Activated T-cell treated with anti-CD3 and anti-CD28 coated beads, Interleukin-2, amount 50 U/mL, for 4 hours (primary cell): Measurements from ENCODE around the gene EIF1B. TPM values are rescaled to one million over a fixed set of nuclear protein-coding genes. Genes with fewer than 3 reads are reported as not detected.

Experiments
- ATAC-seq, 2 donors: fragments of 200-7000 bp; cut with Tn5 transposase; one replicate each; pipeline ENCODE4 v1.10.0; 2021
- DNase-seq: peaks from one replicate; pipeline ENCODE4 v3.0.0-alpha.2; 2020
- H3K27me3 Mint-ChIP-seq: one replicate; pipeline ENCODE4 v1.8.0; 2021; ENCODE audit warnings: low read depth, mixed read lengths
- H3K36me3 Mint-ChIP-seq: one replicate; pipeline ENCODE4 v1.8.0; 2022; ENCODE audit warnings: mixed read lengths; ENCODE audit not compliant: insufficient read depth
- H3K4me1 Mint-ChIP-seq: one replicate; pipeline ENCODE4 v1.8.0; 2021; ENCODE audit warnings: low read depth, mixed read lengths
- H3K4me3 Mint-ChIP-seq: one replicate; pipeline ENCODE4 v1.8.0; 2021; ENCODE audit warnings: mild to moderate bottlenecking, moderate library complexity, mixed read lengths
- H3K9me3 Mint-ChIP-seq: one replicate; pipeline ENCODE4 v1.8.0; 2021; ENCODE audit warnings: mixed read lengths
- total RNA-seq, 3 donors: library from RNA; stranded (reverse); gene quantifications; one replicate each; pipeline ENCODE4 v1.2.1, GENCODE V29; 2021

The EIF1B gene
- total RNA-seq, 3 donors from 2014 or later, result 83.4 to 87.0 (median 83.5) TPM

DNA sequence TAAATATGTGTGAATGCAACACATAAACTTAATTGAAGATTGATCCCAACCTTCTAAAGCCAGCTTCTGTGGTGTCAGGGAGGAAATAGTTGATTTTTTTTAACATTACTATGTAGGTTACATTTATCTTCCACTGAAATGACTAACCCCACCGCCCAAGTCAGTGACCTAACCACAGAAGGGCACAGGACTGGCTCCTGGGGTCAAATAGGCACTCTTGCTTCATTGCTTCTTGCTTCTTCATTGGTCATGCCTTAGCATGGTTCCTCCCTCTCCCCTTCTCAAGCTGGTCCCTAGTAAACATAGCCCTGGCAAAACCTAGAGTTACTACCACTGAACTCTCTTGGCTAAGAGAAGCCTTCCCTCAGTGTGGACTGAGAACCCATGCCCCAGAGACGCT, 12.3 kb downstream of the EIF1B start:
- no peak overlapping the region for H3K4me3 Mint-ChIP-seq
- no peak for ATAC-seq

DNA sequence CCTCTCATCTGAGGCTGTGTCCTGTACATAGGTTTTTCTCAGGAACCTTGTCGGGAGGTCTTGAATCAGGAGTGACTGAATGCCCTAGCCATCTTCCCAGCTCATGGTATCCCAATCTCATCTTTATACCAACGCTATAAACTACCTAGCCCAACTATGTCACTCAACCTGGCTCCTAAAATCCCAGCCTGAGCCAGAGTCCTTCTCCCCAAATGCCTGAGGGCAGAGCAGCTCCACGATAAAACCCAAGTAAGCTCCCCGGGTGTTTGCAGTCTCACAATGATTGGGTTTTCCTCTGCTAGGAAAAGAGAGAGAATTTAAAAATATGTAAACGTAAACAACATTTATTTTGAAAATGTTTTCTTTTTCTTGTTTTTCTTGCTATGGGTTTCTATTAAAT, 14.4 kb downstream of the EIF1B start:
- ATAC-seq, result no peak
- Mint-ChIP-seq H3K9me3 (no peaks in the 10 kb centered on the region), H3K4me1 (peaks cover 4% of the 10 kb centered on the region), H3K36me3 (no peaks in the 10 kb centered on the region), H3K4me3 (no peak overlapping the region), H3K27me3 (peaks cover 4% of the 10 kb centered on the region)
- no peak for DNase-seq

More for the DNA sequence above, 12.3 kb downstream of the EIF1B start:
- no peaks in the 10 kb centered on the region for H3K27me3 Mint-ChIP-seq
- H3K36me3 Mint-ChIP-seq, result no peaks in the 10 kb centered on the region
- no peaks in the 10 kb centered on the region for H3K9me3 Mint-ChIP-seq
- no peaks in the 10 kb centered on the region for H3K4me1 Mint-ChIP-seq
- no peak for DNase-seq

DNA sequence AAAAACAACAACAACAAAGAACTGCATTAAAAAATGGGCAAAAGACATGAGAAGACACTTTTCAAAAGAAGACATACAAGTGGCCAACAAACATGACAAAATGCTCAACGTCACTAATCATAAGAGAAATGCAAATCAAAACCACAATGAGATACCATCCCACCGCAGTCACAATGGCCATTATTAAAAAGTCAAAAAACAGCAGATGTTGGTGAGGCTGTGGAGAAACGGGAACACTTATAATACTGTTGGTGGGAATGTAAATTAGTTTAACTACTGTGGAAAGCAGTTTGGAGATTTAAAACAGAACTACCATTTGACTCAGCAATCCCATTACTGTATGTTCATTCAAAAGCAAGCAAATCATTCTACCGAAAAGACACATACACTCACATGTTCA, 15.1 kb downstream of the EIF1B start:
- ATAC-seq (no peak), DNase-seq (no peak)
- no peaks in the 10 kb centered on the region for H3K36me3 Mint-ChIP-seq
- H3K27me3 Mint-ChIP-seq, result peaks cover 4% of the 10 kb centered on the region
- peaks cover 4% of the 10 kb centered on the region for H3K4me1 Mint-ChIP-seq
- H3K4me3 Mint-ChIP-seq, result no peak overlapping the region
- no peaks in the 10 kb centered on the region for H3K9me3 Mint-ChIP-seq

DNA sequence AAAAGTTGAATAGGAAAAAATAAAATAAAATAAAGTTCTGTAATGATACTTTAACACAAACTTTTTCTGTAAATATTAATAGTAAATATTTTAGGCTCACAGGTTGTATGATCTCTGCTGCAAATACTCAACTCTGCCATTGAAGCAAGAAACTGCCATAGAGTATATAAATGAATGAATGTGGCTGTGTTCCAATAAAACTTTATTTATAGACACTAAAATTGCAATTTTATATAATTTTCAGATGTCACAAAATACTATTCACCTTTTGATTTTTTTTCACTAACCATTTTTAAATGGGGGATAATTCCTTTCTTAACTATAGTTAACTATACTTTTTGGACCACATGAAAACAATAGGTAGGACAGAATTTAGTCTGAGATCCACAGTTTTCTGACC, 16.0 kb downstream of the EIF1B start:
- Mint-ChIP-seq H3K36me3 (no peaks in the 10 kb centered on the region), H3K27me3 (peaks cover 4% of the 10 kb centered on the region), H3K4me1 (peaks cover 4% of the 10 kb centered on the region), H3K4me3 (no peak overlapping the region), H3K9me3 (no peaks in the 10 kb centered on the region)
- DNase-seq (no peak), ATAC-seq (no peak)

DNA sequence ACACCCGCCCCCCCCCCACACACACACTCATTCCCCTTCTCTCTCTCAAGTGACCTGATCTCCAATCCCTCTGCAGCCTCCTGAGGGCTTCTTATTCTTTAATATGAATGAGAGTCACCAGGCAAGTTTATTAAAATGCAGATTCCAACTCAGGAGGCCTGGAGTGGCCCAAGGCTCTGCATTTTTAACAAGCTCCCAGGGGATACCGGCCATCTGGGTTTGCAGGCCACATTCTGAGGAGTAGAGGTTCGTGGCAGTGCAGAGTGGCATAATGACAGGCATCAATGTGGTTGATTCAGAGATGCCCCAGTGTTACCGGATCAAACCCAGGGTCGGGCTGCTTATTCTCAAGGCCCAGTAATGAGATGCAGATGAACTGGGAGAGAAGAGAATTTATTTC, 18.9 kb downstream of the EIF1B start:
- ATAC-seq (no peak), DNase-seq (no peak)
- Mint-ChIP-seq H3K9me3 (no peaks in the 10 kb centered on the region), H3K27me3 (peaks cover 4% of the 10 kb centered on the region), H3K4me3 (no peak overlapping the region), H3K36me3 (no peaks in the 10 kb centered on the region), H3K4me1 (peaks cover 4% of the 10 kb centered on the region)

DNA sequence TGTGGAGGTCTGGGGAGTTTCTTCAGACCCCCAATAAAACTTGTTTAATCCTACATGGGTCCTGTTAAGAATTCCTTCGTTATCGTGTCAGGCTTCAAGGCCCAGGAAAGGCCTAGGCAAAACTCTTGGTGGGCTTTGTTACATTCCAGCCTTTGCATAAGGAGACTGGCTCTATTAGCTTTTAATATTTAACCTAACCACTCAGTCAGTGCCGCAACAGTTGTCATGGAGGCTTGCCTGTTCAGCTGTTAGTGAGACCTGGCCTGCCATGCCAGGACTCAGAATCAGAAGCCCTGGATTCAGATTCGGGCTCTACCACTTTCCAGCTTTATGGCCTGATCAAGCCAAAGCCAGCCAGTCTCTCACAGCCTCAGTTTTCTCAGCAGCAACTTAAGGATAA, 19.6 kb downstream of the EIF1B start:
- ATAC-seq, result no peak
- Mint-ChIP-seq H3K4me3 (no peak overlapping the region), H3K9me3 (no peaks in the 10 kb centered on the region), H3K4me1 (peaks cover 4% of the 10 kb centered on the region), H3K27me3 (peaks cover 4% of the 10 kb centered on the region), H3K36me3 (no peaks in the 10 kb centered on the region)
- DNase-seq, result no peak

DNA sequence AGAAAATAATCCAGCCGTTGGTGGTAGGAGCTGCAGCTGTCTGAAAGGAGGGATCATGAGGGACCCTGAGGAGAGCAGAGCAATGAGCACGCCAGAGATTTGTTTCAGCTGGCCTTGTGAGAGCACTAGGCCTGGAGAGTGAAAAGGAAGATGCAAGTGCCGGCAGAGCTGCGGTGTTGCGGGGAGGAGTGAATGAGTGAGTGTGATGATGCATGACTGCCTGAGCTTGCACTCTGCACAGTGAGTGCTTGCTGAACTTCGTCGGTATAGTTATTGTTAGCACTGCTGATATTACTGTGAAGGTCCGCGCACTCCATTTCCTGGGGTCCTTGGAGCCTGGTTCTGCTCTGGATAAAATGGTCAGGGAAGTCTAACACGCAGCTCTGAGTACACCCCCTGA, 23.2 kb downstream of the EIF1B start:
- H3K9me3 Mint-ChIP-seq, result no peaks in the 10 kb centered on the region
- H3K4me1 Mint-ChIP-seq, result peaks cover 5% of the 10 kb centered on the region
- no peak overlapping the region for H3K4me3 Mint-ChIP-seq
- H3K27me3 Mint-ChIP-seq, result no peaks in the 10 kb centered on the region
- no peaks in the 10 kb centered on the region for H3K36me3 Mint-ChIP-seq
- DNase-seq, result no peak
- no peak for ATAC-seq

DNA sequence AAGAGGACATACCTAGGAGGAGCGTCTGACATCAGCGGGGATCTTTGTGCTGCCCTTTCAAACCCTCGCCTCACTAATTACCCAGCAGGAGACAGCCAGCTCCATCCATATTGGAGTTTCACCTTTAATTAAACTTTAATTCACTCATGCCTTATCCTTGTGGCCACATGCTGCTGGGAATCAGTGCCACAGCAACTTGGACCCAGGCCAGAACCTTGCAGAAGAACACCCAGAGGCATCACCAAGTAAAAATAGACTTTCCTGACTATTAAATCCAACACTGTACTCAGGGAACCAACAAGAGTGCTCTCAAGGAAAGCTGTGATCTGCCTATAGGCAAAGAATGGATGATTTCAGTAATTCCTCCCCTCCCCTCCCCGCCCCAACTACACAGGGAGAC, 23.9 kb downstream of the EIF1B start:
- Mint-ChIP-seq H3K27me3 (no peaks in the 10 kb centered on the region), H3K4me3 (no peak overlapping the region), H3K36me3 (no peaks in the 10 kb centered on the region), H3K9me3 (no peaks in the 10 kb centered on the region), H3K4me1 (peaks cover 5% of the 10 kb centered on the region)
- no peak for ATAC-seq
- DNase-seq, result no peak

DNA sequence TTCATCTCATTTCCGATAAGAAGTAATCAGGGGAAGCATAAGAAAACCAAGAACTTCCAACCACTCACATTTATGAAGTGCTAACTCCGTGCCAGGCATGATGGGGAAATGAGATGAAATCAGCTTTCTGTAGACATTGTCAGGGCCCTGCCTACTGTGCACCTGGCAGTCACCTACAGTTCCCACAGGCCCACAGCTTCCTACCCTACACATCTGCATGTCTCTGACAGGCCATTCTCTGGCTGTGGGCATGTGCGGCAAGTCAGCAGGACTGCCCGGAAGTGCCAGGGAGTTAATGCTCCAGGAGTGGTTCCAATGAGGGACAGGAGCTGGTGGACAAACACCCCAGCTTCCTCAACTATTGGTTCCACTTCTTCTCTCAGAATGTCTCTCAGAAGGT, 24.3 kb downstream of the EIF1B start:
- no peak for ATAC-seq
- H3K27me3 Mint-ChIP-seq, result no peaks in the 10 kb centered on the region
- peaks cover 5% of the 10 kb centered on the region for H3K4me1 Mint-ChIP-seq
- DNase-seq, result no peak
- no peaks in the 10 kb centered on the region for H3K36me3 Mint-ChIP-seq
- H3K9me3 Mint-ChIP-seq, result no peaks in the 10 kb centered on the region
- no peak overlapping the region for H3K4me3 Mint-ChIP-seq

DNA sequence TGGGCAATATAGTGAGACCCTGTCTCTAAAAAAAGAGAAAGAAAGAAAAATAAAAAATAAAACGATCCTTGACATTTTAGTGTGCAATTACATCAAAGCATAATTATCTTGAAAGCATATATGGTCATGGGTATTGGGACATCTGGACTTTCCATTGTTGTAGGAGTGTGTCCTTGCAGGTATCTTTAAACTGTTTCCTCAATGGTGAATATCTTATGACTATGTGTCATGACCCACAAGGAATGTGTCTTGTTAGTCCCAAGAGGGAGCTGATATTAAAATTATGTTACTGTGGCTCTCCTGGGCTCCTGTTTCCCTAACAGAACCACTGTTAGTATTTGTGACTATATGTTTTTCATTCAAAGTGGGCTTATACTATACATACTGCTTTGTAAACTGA, 26.6 kb downstream of the EIF1B start:
- ATAC-seq, result no peak
- Mint-ChIP-seq H3K27me3 (peaks cover 2% of the 10 kb centered on the region), H3K4me1 (peaks cover 5% of the 10 kb centered on the region), H3K4me3 (no peak overlapping the region), H3K9me3 (no peaks in the 10 kb centered on the region), H3K36me3 (no peaks in the 10 kb centered on the region)
- DNase-seq, result no peak

DNA sequence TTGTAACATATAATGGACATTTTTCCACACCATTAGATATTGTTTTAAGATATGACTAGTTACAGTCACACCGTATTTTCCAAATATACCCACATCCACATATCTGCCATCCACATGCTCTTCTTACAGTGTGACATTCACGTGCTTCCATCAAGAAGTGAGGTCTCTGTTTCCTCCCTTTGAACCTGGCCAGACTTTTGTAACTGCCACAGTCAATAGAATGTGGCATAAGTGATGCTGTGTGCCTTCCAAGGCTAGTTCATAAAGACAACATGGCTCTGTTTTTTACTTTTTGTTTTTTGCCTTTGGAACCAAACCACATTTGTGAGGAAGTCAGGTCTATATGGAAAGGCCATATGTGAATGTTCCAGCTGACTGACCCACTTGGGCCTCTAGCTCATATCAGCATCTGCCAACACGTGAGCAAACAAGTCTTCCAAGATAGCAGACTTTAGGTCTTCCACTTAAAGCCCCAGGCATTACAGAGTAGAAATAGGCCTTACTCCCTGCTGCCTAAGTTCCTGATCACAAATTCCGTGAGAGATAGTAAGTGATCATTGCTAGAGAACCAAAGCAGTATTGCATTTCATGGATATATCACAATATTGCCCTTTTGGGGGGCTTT, 27.1 kb downstream of the EIF1B start:
- Mint-ChIP-seq H3K36me3 (no peaks in the 10 kb centered on the region), H3K9me3 (no peaks in the 10 kb centered on the region), H3K27me3 (peaks cover 2% of the 10 kb centered on the region), H3K4me1 (peaks cover 5% of the 10 kb centered on the region), H3K4me3 (no peak overlapping the region)
- no peak for ATAC-seq
- no peak for DNase-seq

DNA sequence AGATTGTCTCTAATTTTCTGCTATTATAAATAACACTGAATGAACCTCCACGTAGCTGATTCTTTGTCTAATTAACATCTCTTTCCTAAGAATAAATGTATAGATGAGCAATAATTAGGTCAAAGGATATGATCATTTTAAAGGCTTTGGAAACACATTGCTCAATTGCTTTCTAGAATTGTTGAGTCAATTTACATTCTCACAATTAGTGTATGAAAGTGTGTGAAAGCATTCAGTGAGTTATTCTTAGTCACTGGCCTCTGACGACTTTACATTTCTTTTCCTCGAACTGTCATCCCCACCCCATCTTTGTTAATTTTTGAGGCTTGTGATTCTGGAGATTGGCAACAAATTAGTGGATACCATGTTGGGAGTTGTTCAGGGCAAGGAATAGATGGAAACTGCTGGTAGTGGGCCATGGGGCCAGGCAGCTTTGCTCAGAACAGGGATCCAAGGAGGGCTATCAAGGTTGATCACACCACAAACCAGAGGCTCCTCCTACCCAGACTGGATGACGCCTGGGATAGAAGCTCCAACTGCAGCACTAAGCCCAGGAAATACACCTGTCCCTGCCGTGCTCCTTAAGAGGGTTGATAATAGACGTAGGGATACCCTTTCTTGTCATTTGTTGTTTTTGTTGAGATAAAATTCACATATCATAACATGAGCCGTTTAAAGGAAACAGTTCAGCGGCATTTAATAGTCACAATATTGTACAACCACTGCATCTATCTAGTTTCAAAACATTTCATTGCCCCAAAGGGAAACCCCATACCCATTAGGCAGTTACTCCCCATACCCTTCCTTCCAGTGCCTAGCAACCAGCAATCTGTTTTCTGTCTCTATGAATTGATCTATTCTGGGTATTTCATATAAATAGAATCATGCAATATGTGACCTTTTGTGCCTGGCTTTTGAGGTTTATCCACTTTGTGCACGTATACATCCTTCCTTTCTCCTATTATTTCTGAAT, 27.9 kb downstream of the EIF1B start:
- peaks cover 5% of the 10 kb centered on the region for H3K4me1 Mint-ChIP-seq
- peaks cover 2% of the 10 kb centered on the region for H3K27me3 Mint-ChIP-seq
- DNase-seq (no peak), ATAC-seq (peak; percentile 75 to 77)
- H3K9me3 Mint-ChIP-seq, result no peaks in the 10 kb centered on the region
- H3K36me3 Mint-ChIP-seq, result no peaks in the 10 kb centered on the region
- H3K4me3 Mint-ChIP-seq, result no peak overlapping the region

DNA sequence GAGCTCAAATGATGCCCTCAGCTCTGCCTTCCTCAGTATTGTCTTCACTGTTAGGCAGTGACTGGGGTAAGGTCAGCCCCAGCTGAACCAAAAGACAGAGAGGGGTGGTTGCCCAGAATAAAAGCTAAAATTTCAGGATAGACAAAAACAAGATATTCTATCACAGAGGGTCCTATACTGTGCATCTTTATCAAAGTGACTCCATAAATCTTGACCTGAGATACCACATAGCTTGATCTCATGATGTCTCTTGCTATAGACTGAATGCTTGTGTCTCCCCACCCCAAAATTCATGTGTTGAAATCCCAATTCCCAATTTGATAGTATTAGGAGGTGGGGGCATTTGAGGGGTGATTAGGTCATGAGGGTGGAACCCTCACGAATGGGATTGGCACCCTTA, 30.4 kb downstream of the EIF1B start:
- H3K4me3 Mint-ChIP-seq, result no peak overlapping the region
- H3K27me3 Mint-ChIP-seq, result peaks cover 2% of the 10 kb centered on the region
- H3K9me3 Mint-ChIP-seq, result no peaks in the 10 kb centered on the region
- no peaks in the 10 kb centered on the region for H3K36me3 Mint-ChIP-seq
- ATAC-seq (no peak), DNase-seq (no peak)
- H3K4me1 Mint-ChIP-seq, result peaks cover 5% of the 10 kb centered on the region

DNA sequence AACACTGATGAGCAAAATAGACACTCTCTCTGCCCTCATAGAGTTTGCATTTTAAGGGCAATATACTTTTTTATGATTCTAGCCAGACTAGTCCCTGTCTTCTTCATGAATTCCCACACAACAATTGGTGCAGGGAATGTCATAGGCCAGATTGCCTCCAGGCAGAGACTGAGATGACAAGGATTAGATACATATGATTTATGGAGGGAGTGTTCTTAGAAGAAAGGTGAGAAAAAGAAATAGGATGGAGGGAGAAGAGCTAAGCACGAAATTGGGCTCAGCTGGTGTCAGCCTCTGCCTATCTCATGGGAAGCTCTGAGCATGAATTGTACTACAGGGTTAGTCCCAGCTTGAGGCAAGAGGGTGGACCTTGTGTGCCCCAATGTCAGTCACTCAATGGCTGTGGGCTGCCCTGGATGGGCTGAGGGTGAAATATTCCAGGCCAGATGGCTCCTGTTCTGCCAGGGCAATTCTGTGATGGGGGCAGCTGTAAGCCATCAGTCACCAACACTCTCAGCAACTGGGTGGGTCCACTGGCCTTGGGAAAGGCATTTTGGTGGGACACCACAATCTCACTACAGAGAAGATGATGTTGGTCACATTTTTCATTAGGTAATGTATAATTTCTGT, 31.1 kb downstream of the EIF1B start:
- H3K4me3 Mint-ChIP-seq, result no peak overlapping the region
- H3K27me3 Mint-ChIP-seq, result peaks cover 2% of the 10 kb centered on the region

More for the DNA sequence above, 31.1 kb downstream of the EIF1B start:
- no peak for DNase-seq
- ATAC-seq, result no peak
- Mint-ChIP-seq H3K36me3 (no peaks in the 10 kb centered on the region), H3K4me1 (peaks cover 5% of the 10 kb centered on the region), H3K9me3 (no peaks in the 10 kb centered on the region)
